Effector memory CD8-positive, alpha-beta T cell (primary cell): ENCODE data around the gene MAT1A.

Experiments
- ATAC-seq: fragments of 150-1000 bp; cut with Tn5 transposase; replicated peaks from 2 replicates; pipeline ENCODE4 v1.10.0; 2021; ENCODE audit warnings: mild to moderate bottlenecking, moderate library complexity
- DNase-seq, 3 experiments: peaks; one replicate each; pipeline ENCODE4 v3.0.0; 2021
- H3K27ac Mint-ChIP-seq, 2 donors: one replicate each; pipeline ENCODE4 v1.8.0; 2022; ENCODE audit warnings: mild to moderate bottlenecking in 2 of 2, mixed read lengths in 2 of 2, moderate library complexity in 2 of 2
- H3K27me3 Mint-ChIP-seq, 2 donors: one replicate each; pipeline ENCODE4 v1.8.0; 2022; ENCODE audit warnings: mixed read lengths in 2 of 2
- H3K36me3 Mint-ChIP-seq: one replicate; pipeline ENCODE4 v1.8.0; 2022; ENCODE audit warnings: mild to moderate bottlenecking, moderate library complexity, mixed read lengths; ENCODE audit not compliant: insufficient read depth
- H3K4me1 Mint-ChIP-seq, 2 donors: one replicate each; pipeline ENCODE4 v1.8.0; 2022; ENCODE audit warnings: low read depth in 2 of 2, mixed read lengths in 2 of 2
- H3K4me3 Mint-ChIP-seq, 2 donors: one replicate each; pipeline ENCODE4 v1.8.0; 2022; ENCODE audit warnings: mild to moderate bottlenecking in 2 of 2, mixed read lengths in 2 of 2, moderate library complexity in 2 of 2
- H3K9me3 Mint-ChIP-seq, 2 donors: one replicate each; pipeline ENCODE4 v1.8.0; 2022; ENCODE audit warnings: mixed read lengths in 2 of 2

MAT1A gene

DNA sequence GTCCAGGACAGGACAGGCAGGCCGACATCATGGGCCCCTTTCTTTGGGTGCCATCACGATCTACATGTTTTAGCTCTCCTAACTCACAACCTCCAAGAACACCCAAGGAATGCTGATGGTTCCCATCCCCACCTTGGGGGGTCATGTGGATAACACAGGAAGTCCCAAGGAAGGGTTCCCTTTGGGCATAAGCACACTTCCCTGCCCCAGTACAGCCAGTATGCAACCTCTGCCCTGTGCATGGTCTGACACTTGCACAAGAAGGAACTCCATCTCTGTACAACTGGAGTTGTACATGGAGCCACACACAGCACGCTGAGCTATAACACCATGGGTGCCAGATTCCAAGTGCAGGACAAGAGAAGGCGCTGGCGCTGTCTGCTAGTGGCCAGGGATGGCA lies 11.0 kb downstream of the MAT1A start:
- H3K36me3 Mint-ChIP-seq, result no peaks in the 10 kb centered on the region
- ATAC-seq (no peak), DNase-seq (no peak)
- no peaks in the 10 kb centered on the region for H3K4me1 Mint-ChIP-seq
- H3K9me3 Mint-ChIP-seq, result no peaks in the 10 kb centered on the region
- H3K27ac Mint-ChIP-seq, result no peak overlapping the region
- no peak overlapping the region for H3K4me3 Mint-ChIP-seq
- peaks cover 5 to 65% of the 10 kb centered on the region in 2 donors for H3K27me3 Mint-ChIP-seq

DNA sequence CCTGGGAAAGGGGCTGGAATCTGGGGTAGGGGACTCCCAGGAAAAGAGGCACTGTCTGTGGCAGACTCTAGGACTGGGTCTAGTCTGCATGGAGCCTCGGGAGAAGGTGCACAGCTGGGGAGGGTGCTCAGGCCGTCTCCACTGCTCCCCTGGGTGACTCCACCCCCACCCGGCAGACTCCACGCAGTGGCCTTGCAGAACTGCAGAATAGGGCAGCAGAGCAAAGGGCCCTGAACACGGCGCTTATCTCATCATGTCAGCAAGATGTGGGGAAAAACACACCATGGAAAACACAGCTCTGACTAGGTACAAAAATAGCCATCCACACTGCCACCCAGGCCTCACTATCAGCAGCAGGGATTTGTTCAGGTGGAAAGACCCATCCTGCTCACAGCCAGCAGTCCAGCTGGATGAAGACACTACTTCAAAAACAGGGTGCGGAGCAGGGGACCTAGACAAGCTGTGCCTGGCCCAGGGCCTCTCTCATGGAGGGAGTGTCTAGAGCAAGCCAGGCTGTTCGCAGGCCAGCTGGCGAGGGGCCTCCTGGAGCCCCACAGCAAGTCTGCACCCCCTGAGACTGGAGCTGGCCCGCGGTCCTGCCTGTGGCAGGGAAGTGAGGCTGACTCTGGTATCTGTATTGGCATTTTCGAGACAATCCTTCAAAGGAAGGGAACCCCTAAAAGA lies 11.7 kb downstream of the MAT1A start:
- no peak overlapping the region for H3K27ac Mint-ChIP-seq
- peaks cover 5 to 65% of the 10 kb centered on the region in 2 donors for H3K27me3 Mint-ChIP-seq
- no peaks in the 10 kb centered on the region for H3K9me3 Mint-ChIP-seq
- H3K4me3 Mint-ChIP-seq, result no peak overlapping the region
- no peaks in the 10 kb centered on the region for H3K4me1 Mint-ChIP-seq
- ATAC-seq, result no peak
- H3K36me3 Mint-ChIP-seq, result no peaks in the 10 kb centered on the region
- no peak for DNase-seq

DNA sequence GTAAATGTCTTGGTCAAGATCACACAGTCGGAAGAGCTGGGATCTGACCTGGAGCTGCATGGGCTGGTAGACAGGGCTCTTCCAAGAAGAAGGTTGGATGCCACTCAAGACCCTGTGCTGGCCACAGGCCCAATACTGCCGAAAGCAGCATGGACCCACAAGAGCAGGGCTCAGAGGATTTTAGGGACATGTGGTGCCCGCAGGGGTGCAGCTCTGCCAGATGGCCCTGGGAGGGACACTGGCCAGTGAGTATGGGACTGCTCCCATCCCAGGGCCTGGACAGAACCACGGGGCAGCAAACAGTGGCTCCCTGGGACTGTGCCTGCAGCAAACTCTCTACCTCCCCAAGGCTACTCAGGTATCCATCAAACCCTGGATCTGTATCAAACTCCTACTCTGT lies 12.4 kb downstream of the MAT1A start:
- peaks cover 5 to 69% of the 10 kb centered on the region in 2 donors for H3K27me3 Mint-ChIP-seq
- ATAC-seq, result no peak
- no peaks in the 10 kb centered on the region for H3K36me3 Mint-ChIP-seq
- no peak overlapping the region for H3K4me3 Mint-ChIP-seq
- DNase-seq, result no peak
- no peaks in the 10 kb centered on the region for H3K4me1 Mint-ChIP-seq
- no peak overlapping the region for H3K27ac Mint-ChIP-seq
- no peaks in the 10 kb centered on the region for H3K9me3 Mint-ChIP-seq

DNA sequence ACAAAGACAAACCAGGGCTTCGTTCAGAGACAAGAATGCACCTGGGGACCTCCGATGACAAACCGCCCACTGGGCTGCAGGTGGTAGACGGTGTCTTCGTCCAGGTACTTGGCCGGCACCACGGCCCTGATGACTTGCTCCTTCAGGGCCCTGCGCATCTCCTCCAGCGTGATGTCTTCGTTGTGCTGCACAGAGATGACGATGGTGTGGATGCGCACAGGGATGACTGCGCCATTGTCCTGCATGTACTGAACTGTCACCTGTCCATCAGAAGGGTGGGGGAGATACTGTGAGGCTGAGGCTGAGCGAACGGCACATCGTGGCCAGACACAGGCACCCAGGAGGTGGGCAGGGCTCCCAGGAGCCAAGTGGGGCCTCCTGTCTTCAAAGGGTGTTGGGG lies 13.1 kb downstream of the MAT1A start:
- H3K4me1 Mint-ChIP-seq, result no peaks in the 10 kb centered on the region
- H3K9me3 Mint-ChIP-seq, result no peaks in the 10 kb centered on the region
- no peak overlapping the region for H3K4me3 Mint-ChIP-seq
- DNase-seq (no peak), ATAC-seq (no peak)
- H3K27me3 Mint-ChIP-seq, result peaks cover 7 to 69% of the 10 kb centered on the region in 2 donors
- H3K27ac Mint-ChIP-seq, result no peak overlapping the region
- H3K36me3 Mint-ChIP-seq, result no peaks in the 10 kb centered on the region

DNA sequence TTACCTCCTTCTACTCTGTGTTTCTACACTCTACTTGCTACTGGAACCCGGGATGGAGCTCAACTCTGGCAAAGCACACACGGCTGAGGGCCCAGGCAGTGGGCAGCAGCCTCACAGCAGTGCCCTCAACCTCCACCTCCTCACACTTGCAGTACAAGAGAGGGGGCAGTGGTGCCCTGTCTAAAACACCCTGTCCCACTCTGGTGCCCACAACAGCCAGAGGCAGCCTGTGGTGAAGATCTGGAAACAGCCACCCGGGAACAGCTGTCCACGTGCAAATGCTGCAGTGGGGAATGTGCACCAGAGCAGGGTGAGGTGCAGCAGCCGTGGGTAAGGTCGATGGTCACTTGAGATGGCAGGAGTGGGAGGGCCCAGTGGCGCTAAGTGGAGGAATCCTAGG lies 13.7 kb downstream of the MAT1A start:
- peaks cover 12 to 69% of the 10 kb centered on the region in 2 donors for H3K27me3 Mint-ChIP-seq
- H3K4me1 Mint-ChIP-seq, result no peaks in the 10 kb centered on the region
- DNase-seq, result no peak
- no peak overlapping the region for H3K27ac Mint-ChIP-seq
- no peaks in the 10 kb centered on the region for H3K36me3 Mint-ChIP-seq
- no peak for ATAC-seq
- H3K9me3 Mint-ChIP-seq, result no peaks in the 10 kb centered on the region
- H3K4me3 Mint-ChIP-seq, result no peak overlapping the region

DNA sequence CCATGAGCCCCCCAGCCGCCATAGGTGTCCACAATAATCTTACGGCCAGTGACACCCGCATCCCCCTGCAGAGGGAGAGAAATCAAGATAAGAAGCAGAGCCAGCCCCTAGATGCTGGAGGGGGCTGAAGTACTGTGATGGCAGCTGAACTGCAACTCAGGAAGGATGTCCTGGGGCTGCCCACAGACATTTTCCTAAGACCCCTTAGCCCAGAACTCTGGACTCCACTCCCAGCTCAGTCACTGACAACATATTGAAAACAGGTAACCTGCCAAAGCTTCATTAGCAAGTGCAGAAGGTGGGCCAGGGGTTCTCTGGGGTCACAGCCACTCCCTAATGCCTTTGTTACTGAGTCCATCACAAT lies 14.3 kb downstream of the MAT1A start:
- H3K27me3 Mint-ChIP-seq, result peaks cover 17 to 70% of the 10 kb centered on the region in 2 donors
- no peak overlapping the region for H3K4me3 Mint-ChIP-seq
- DNase-seq, result no peak
- no peaks in the 10 kb centered on the region for H3K36me3 Mint-ChIP-seq
- no peak for ATAC-seq
- no peaks in the 10 kb centered on the region for H3K9me3 Mint-ChIP-seq
- no peaks in the 10 kb centered on the region for H3K4me1 Mint-ChIP-seq
- no peak overlapping the region for H3K27ac Mint-ChIP-seq

DNA sequence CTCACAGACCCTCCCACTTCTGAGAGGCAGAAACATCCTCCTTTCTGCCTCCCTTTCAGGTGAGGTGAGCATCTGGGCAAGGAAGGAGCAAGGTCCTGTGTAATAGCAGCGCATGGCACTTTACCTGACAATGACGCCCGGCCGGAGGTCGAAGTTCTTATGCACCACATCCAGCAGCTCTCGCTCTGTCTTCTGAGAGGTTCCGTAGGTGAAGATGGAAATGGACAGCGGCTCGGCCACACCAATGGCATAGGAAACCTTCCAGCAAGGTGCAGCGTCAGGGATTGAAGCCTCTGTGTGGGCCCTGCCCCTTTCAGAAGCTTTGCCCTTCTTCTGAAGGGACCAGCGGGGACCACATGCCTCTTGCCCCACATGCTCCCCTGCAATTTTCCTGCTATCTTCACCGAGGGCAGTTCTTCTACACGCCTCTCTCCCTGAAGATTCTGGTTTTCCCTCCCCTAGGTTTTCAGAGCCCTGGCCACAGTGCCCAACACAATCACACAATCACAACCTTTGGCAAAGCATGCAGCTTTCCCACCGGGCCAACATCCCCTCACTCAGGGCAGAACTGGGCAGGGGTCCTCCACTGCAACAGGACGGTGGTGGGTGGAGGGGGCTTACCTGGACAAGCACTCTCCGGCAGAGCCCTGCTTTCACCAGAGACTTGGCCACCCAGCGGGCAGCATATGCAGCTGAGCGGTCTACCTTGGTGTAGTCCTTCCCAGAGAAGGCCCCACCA lies 14.9 kb downstream of the MAT1A start:
- Mint-ChIP-seq H3K27me3 (peaks cover 21 to 69% of the 10 kb centered on the region in 2 donors), H3K4me1 (no peaks in the 10 kb centered on the region), H3K27ac (no peak overlapping the region), H3K4me3 (no peak overlapping the region), H3K9me3 (no peaks in the 10 kb centered on the region), H3K36me3 (no peaks in the 10 kb centered on the region)
- DNase-seq, result no peak
- ATAC-seq, result no peak

DNA sequence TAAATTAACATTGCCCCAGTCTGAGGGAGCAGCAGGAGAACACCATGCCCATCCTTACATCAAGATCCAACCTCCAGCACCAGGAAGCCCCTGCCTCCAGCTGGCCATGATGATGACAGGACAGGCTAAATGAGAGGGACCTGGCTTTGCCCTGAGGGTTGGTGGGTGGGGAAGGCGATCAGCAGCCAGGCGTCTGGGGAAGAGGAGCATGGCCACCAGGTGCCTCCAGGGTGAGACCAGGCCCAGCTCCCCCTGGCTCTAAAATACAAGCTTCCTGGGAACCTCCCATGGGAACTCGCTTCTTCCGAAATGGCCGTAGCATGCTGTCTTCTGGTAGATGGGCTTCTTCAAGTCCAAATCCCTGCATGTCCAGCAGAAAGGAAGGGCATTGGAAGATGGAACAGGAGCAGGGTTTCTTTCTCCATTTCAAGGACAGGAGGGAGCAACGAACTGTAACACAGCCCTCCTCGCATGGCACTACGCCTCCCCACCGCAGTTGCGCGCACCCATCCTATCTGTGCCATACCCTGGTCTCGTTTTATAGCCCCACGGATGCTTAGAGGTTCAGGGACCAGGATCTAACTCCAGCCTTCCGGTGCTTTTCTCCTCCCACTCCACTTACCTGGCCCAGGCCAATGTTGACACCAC lies 15.8 kb downstream of the MAT1A start:
- ATAC-seq (no peak), DNase-seq (no peak)
- H3K27me3 Mint-ChIP-seq, result peaks cover 21 to 62% of the 10 kb centered on the region in 2 donors
- no peak overlapping the region for H3K27ac Mint-ChIP-seq
- no peaks in the 10 kb centered on the region for H3K9me3 Mint-ChIP-seq
- no peak overlapping the region for H3K4me3 Mint-ChIP-seq
- no peaks in the 10 kb centered on the region for H3K36me3 Mint-ChIP-seq
- H3K4me1 Mint-ChIP-seq, result no peaks in the 10 kb centered on the region

DNA sequence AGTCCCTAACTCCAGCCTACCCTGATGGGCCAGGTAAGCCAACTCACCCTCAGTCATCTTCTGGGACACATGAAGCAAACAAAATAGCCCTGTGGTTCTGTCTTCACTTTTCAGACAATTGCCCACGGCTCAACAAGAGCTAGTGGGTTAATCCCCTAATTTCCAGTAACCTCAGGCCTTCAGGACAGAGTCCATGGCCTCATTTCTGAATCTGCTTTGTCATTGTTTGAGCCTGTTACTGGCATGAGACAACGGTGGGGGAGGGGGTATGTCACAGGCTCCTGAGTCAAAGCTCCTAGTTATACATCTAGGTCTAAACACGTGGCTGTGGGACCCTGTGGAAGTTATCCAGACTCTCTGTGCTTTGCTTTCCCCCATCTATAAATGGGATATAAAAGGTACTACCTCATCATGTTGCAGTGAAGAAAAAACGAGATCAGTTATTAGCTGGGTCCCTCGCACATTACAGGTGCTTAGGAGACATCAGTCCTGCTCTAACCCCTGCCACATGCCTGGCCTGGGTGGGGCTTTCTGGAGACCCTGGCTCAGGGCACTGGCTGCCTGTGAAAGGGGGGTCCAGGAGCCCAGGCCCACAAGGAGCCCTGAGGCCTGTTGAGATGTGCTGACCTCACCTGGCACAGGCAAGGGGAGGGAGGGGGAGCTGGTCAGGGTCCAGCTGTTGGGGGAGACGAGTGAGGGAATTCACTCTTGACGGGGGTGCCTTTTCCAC lies 16.5 kb downstream of the MAT1A start:
- ATAC-seq (no peak), DNase-seq (no peak)
- Mint-ChIP-seq H3K9me3 (no peaks in the 10 kb centered on the region), H3K27ac (no peak overlapping the region), H3K27me3 (peaks cover 21 to 62% of the 10 kb centered on the region in 2 donors), H3K4me3 (no peak overlapping the region), H3K36me3 (no peaks in the 10 kb centered on the region), H3K4me1 (no peaks in the 10 kb centered on the region)

DNA sequence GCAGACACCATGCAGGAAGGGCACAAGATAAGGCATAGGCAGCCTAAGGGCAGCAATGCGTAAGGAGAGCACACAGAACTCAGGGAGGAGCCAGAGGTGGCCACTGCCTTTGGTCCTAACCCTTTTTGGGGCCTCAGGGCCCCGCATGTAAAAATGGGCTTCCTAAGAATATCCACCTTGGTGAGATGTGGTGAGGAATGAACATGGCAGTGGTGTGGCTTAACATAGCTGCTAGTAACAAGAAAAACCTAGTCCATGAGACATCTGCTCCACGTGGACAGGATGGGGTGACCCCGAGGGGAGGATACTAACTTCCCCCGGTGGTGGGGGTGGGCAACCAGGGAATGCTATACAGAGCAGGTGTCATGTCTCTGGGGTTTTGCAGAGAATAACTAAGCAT lies 18.0 kb downstream of the MAT1A start:
- DNase-seq (no peak), ATAC-seq (no peak)
- H3K27me3 Mint-ChIP-seq, result peaks cover 16 to 58% of the 10 kb centered on the region in 2 donors
- H3K27ac Mint-ChIP-seq, result no peak overlapping the region
- no peak overlapping the region for H3K4me3 Mint-ChIP-seq
- no peaks in the 10 kb centered on the region for H3K4me1 Mint-ChIP-seq
- H3K9me3 Mint-ChIP-seq, result no peaks in the 10 kb centered on the region
- no peaks in the 10 kb centered on the region for H3K36me3 Mint-ChIP-seq

DNA sequence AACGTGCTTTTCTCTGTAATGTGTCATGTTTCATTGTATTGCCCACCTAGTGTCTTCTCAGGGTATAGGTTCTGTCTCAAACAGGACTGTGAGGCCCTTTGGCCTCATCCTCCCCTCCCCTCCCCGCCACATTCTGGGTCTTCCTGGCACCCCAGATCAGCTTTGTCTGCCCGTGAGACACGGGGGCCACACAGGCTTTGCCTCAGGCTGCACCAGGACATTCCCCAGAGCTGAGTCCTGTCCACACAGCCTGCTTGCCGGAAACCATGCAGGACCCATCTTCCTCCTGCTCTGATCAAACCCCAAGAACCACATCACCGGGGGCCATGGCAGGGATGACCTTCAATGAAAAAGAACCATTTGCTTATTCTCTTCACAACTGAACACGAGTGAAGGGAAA lies 18.6 kb downstream of the MAT1A start:
- Mint-ChIP-seq H3K27me3 (peaks cover 16 to 56% of the 10 kb centered on the region in 2 donors), H3K9me3 (no peaks in the 10 kb centered on the region), H3K27ac (no peak overlapping the region), H3K4me3 (no peak overlapping the region), H3K4me1 (no peaks in the 10 kb centered on the region), H3K36me3 (no peaks in the 10 kb centered on the region)
- ATAC-seq (no peak), DNase-seq (no peak)

DNA sequence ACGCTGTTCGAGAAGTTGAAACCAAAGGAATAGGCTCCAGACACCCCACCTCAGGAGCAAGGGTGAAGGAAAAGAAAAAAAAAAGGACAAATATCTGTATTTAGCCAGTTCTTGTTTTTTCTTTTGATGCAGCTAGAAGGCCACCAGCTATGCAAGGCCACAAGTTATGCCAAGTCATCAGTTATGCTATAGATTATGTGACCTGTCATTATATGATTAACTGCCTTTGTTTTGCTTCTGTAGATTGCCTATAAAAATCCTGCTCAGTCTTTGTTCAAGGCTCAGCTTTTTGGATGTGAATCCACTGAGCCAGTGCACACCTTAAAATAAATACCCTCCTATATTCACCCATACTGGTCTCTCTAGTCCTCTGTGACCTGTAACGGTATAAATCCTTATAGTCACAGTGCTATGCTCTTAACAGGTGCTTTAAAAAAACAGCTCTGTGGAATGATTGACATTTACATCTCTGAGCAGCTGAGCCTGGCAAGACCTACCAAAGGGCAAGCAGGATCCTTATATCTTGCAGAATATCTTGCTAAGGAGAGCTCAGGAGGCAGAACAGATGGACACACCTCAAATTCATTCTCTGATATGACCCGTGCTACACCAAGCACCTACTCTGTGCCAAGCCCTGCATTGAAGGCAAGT lies 20.4 kb downstream of the MAT1A start:
- Mint-ChIP-seq H3K4me1 (no peaks in the 10 kb centered on the region), H3K9me3 (no peaks in the 10 kb centered on the region), H3K27ac (no peak overlapping the region), H3K4me3 (no peak overlapping the region), H3K27me3 (peaks cover 27 to 55% of the 10 kb centered on the region in 2 donors), H3K36me3 (no peaks in the 10 kb centered on the region)
- DNase-seq (no peak), ATAC-seq (no peak)

DNA sequence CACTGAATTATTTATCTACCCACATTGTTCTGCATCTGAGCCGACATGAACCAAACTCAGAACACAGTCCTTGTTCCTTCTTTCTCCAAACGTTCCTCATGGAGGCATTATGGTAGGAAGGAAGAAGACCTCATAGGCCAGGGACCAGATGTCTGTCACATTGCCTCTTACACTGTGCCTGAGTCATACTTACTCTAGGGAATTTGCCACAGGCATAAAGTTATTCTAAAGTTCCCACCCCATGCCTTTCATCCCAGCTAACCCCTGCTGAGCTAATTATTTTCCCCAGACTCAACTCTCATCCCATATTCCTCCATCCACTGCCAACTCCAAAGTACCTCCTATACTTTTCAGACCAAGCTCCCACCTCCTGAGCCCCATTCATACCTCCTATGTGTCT lies 21.2 kb downstream of the MAT1A start:
- H3K4me3 Mint-ChIP-seq, result no peak overlapping the region
- peaks cover 27 to 58% of the 10 kb centered on the region in 2 donors for H3K27me3 Mint-ChIP-seq
- H3K36me3 Mint-ChIP-seq, result no peaks in the 10 kb centered on the region
- H3K27ac Mint-ChIP-seq, result no peak overlapping the region
- no peaks in the 10 kb centered on the region for H3K4me1 Mint-ChIP-seq
- DNase-seq (no peak), ATAC-seq (no peak)
- H3K9me3 Mint-ChIP-seq, result no peaks in the 10 kb centered on the region
